ENCODE data around the gene EZH2. TPM values are rescaled to one million over a fixed set of nuclear protein-coding genes. Genes with fewer than 3 reads are reported as not detected.

The EZH2 gene
- total RNA-seq, 2 donors from 2014 or later, result 0.26 to 0.98 TPM

- H3K36me3 ChIP-seq, result no peaks in the 10 kb centered on the region
- H3K27me3 ChIP-seq, result no peaks in the 10 kb centered on the region
- H3K4me3 ChIP-seq, result no peak overlapping the region
- TF ChIP-seq CTCF (IDR thresholded peaks at IDR 0.05), result no peak
- H3K4me1 ChIP-seq, result no peaks in the 10 kb centered on the region
- no peaks in the 10 kb centered on the region for H3K9me3 ChIP-seq
- H3K27ac ChIP-seq, result no peak overlapping the region
- DNase-seq (ENCODE audit: low spot score), result no peak
Observed at GRCh38 chr7:148809856-148810255, 74.2 kb downstream of the EZH2 start.

- Histone ChIP-seq H3K9me3 (no peaks in the 10 kb centered on the region), H3K4me1 (no peaks in the 10 kb centered on the region), H3K4me3 (no peak overlapping the region), H3K27me3 (no peaks in the 10 kb centered on the region), H3K36me3 (no peaks in the 10 kb centered on the region), H3K27ac (no peak overlapping the region)
- DNase-seq (ENCODE audit: low spot score), result no peak
- TF ChIP-seq CTCF (IDR thresholded peaks at IDR 0.05), result no peak
Observed at GRCh38 chr7:148807436-148807835, 76.7 kb downstream of the EZH2 start.

- Histone ChIP-seq H3K4me1 (no peaks in the 10 kb centered on the region), H3K27ac (no peak overlapping the region), H3K27me3 (no peaks in the 10 kb centered on the region), H3K9me3 (no peaks in the 10 kb centered on the region), H3K4me3 (no peak overlapping the region), H3K36me3 (peaks cover 11% of the 10 kb centered on the region)
- TF ChIP-seq CTCF (IDR thresholded peaks at IDR 0.05), result no peak
- DNase-seq (ENCODE audit: low spot score), result no peak
Observed at GRCh38 chr7:148806187-148806586, 77.9 kb downstream of the EZH2 start.

- Histone ChIP-seq H3K27me3 (no peaks in the 10 kb centered on the region), H3K27ac (no peak overlapping the region), H3K4me3 (no peak overlapping the region), H3K9me3 (no peaks in the 10 kb centered on the region), H3K4me1 (no peaks in the 10 kb centered on the region), H3K36me3 (peaks cover 27% of the 10 kb centered on the region)
- no peak for TF ChIP-seq CTCF (IDR thresholded peaks at IDR 0.05)
- DNase-seq (ENCODE audit: low spot score), result no peak
Observed at GRCh38 chr7:148804343-148805235, 79.5 kb downstream of the EZH2 start.

GRCh38 chr7:148803094-148803493 lies 81.0 kb downstream of the EZH2 start:
- Histone ChIP-seq H3K4me3 (no peak overlapping the region), H3K27ac (no peak overlapping the region), H3K36me3 (peaks cover 42% of the 10 kb centered on the region), H3K27me3 (no peaks in the 10 kb centered on the region), H3K4me1 (no peaks in the 10 kb centered on the region), H3K9me3 (no peaks in the 10 kb centered on the region)
- no peak for DNase-seq (ENCODE audit: low spot score)
- no peak for TF ChIP-seq CTCF (IDR thresholded peaks at IDR 0.05)
